ENCODE results near the gene SH2D7.

SH2D7 gene

GRCh38 chr15:78104566-78105475, 12.5 kb downstream of the SH2D7 start:
- DNase-seq (ENCODE audit: low read depth) = no peak

GRCh38 chr15:78105476-78106241, 13.3 kb downstream of the SH2D7 start:
- DNase-seq (ENCODE audit: low read depth) = no peak

GRCh38 chr15:78107471-78107870, 15.1 kb downstream of the SH2D7 start:
- DNase-seq (ENCODE audit: low read depth) = no peak

GRCh38 chr15:78108300-78109084, 16.1 kb downstream of the SH2D7 start:
- peak; percentile 33 for DNase-seq (ENCODE audit: low read depth)

GRCh38 chr15:78109156-78109555, 16.8 kb downstream of the SH2D7 start:
- no peak for DNase-seq (ENCODE audit: low read depth)

- DNase-seq (ENCODE audit: low read depth) = no peak
Measured at GRCh38 chr15:78110096-78110495, 17.7 kb downstream of the SH2D7 start.

- DNase-seq (ENCODE audit: low read depth) = no peak
Measured at GRCh38 chr15:78110916-78111475, 18.6 kb downstream of the SH2D7 start.

- no peak for DNase-seq (ENCODE audit: low read depth)
Measured at GRCh38 chr15:78111788-78112187, 19.4 kb downstream of the SH2D7 start.

GRCh38 chr15:78112551-78112950, 20.2 kb downstream of the SH2D7 start:
- DNase-seq (ENCODE audit: low read depth) = no peak

GRCh38 chr15:78120523-78120922, 28.2 kb downstream of the SH2D7 start:
- DNase-seq (ENCODE audit: low read depth) = no peak

- DNase-seq (ENCODE audit: low read depth) = no peak
Measured at GRCh38 chr15:78125267-78125666, 32.9 kb downstream of the SH2D7 start.

- DNase-seq (ENCODE audit: low read depth) = no peak
Measured at GRCh38 chr15:78127882-78128281, 35.5 kb downstream of the SH2D7 start.

GRCh38 chr15:78129077-78129750, 36.9 kb downstream of the SH2D7 start:
- DNase-seq (ENCODE audit: low read depth) = no peak

- no peak for DNase-seq (ENCODE audit: low read depth)
Measured at GRCh38 chr15:78129751-78130287, 37.5 kb downstream of the SH2D7 start.

GRCh38 chr15:78130466-78131294, 38.3 kb downstream of the SH2D7 start:
- no peak for DNase-seq (ENCODE audit: low read depth)

GRCh38 chr15:78131295-78132061, 39.1 kb downstream of the SH2D7 start, which contains the start of gene CIB2:
TSS of gene CIB2 (minus strand) at chr15:78131445. CDS start at chr15:78131215, 230 bp downstream.
- DNase-seq (ENCODE audit: low read depth) = no peak

GRCh38 chr15:78133801-78134200, 41.4 kb downstream of the SH2D7 start:
- DNase-seq (ENCODE audit: low read depth) = no peak

GRCh38 chr15:78139578-78139977, 47.2 kb downstream of the SH2D7 start:
- DNase-seq (ENCODE audit: low read depth) = no peak

- DNase-seq (ENCODE audit: low read depth) = no peak
Measured at GRCh38 chr15:78140292-78140691, 47.9 kb downstream of the SH2D7 start.

Data from GM04503 (cell line).